ENCODE results near the gene GPBP1. TPM values are rescaled to one million over a fixed set of nuclear protein-coding genes. Genes with fewer than 3 reads are reported as not detected.

The GPBP1 gene
- total RNA-seq, 1 experiment from 2014 or later = 112 TPM

DNA sequence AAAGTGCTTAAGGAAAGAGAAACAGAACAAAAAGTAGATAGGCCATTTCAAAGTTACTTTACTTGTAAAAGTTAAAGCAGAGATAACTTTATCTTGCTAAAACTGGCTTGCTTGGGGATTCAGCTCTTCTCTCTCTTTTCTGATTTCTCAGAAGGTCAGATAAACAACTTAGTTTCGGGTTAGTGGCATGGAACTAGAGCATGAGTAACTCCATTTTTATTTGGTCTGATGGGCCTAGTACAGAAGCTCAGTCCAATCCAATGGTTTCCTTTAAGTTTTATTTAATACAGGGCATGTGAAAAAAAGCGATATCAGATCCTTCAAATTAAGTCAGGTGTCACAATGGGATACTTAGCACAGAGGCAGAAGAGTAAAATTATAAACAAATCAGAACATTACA, 18.8 kb upstream of the GPBP1 start:
- no peak overlapping the region for H3K9ac ChIP-seq (ENCODE audit: extremely low read depth, insufficient read length, low read length)
- H3K27ac ChIP-seq (ENCODE audit: insufficient read length, low read depth, low read length) = no peak overlapping the region
- no peak overlapping the region for H3K56ac ChIP-seq (ENCODE audit: insufficient read length, low read depth, low read length)
- no peak overlapping the region for H2BK20ac ChIP-seq (ENCODE audit: low read depth, low read length, poor library complexity, severe bottlenecking)
- no peaks in the 10 kb centered on the region for H3K4me1 ChIP-seq (ENCODE audit: insufficient read depth, low read length)
- H2BK120ac ChIP-seq (ENCODE audit: low read depth, low read length, poor library complexity, severe bottlenecking) = no peak overlapping the region
- no peaks in the 10 kb centered on the region for H3K79me2 ChIP-seq (ENCODE audit: insufficient read depth, low read length)
- H2BK5ac ChIP-seq (ENCODE audit: insufficient read length, low read length) = no peak overlapping the region
- H3K79me1 ChIP-seq (ENCODE audit: insufficient read depth, low read depth, low read length, poor library complexity, severe bottlenecking) = no peaks in the 10 kb centered on the region
- Mint-ChIP-seq H3K4me1 (peaks cover 3 to 5% of the 10 kb centered on the region in 2 experiments; a peak in 3 of 4 replicates), H3K27ac (no peak overlapping the region), H3K36me3 (ENCODE audit: insufficient read depth in 1 of 3, low read depth in 3 of 3) (peaks cover 0 to 4% (median 2%) of the 10 kb centered on the region in 3 experiments; a peak in 2 of 7 replicates), H3K9me3 (peaks cover 3 to 11% of the 10 kb centered on the region in 2 experiments), H3K4me3 (no peak overlapping the region), H3K27me3 (ENCODE audit: low read depth) (no peaks in the 10 kb centered on the region; the same call in 1 of the 2 replicates)
- no peak overlapping the region for H4K5ac ChIP-seq (ENCODE audit: insufficient read length, low read depth, low read length)
- H3K27me3 ChIP-seq (ENCODE audit: insufficient read depth, low read length) = no peaks in the 10 kb centered on the region
- H3K18ac ChIP-seq (ENCODE audit: insufficient read length, low read depth, low read length) = no peak overlapping the region
- H2BK12ac ChIP-seq (ENCODE audit: insufficient read length, low read depth, low read length) = no peak overlapping the region
- no peak overlapping the region for H3K4me2 ChIP-seq (ENCODE audit: insufficient read depth, insufficient read length, low read length)
- H3K9me3 ChIP-seq (ENCODE audit: control insufficient read depth, low read depth, low read length) = no peaks in the 10 kb centered on the region
- no peak overlapping the region for H2BK15ac ChIP-seq (ENCODE audit: low read depth, low read length)
- no peaks in the 10 kb centered on the region for H4K20me1 ChIP-seq (ENCODE audit: control insufficient read depth, insufficient read depth, insufficient read length)
- TF ChIP-seq, protein P1, sequence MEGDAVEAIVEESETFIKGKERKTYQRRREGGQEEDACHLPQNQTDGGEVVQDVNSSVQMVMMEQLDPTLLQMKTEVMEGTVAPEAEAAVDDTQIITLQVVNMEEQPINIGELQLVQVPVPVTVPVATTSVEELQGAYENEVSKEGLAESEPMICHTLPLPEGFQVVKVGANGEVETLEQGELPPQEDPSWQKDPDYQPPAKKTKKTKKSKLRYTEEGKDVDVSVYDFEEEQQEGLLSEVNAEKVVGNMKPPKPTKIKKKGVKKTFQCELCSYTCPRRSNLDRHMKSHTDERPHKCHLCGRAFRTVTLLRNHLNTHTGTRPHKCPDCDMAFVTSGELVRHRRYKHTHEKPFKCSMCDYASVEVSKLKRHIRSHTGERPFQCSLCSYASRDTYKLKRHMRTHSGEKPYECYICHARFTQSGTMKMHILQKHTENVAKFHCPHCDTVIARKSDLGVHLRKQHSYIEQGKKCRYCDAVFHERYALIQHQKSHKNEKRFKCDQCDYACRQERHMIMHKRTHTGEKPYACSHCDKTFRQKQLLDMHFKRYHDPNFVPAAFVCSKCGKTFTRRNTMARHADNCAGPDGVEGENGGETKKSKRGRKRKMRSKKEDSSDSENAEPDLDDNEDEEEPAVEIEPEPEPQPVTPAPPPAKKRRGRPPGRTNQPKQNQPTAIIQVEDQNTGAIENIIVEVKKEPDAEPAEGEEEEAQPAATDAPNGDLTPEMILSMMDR (conservative IDR thresholded peaks at IDR 0.05) = no peak
- H3K14ac ChIP-seq (ENCODE audit: insufficient read depth, low read length) = no peak overlapping the region
- no peak overlapping the region for H3K23ac ChIP-seq (ENCODE audit: insufficient read length, low read depth, low read length)
- H4K91ac ChIP-seq (ENCODE audit: insufficient read length, low read depth, low read length) = no peak overlapping the region
- H4K8ac ChIP-seq (replicated peaks; ENCODE audit: insufficient read length, low read depth, low read length) = no peak overlapping the region
- no peak overlapping the region for H2AK5ac ChIP-seq (ENCODE audit: insufficient read length, low read length)
- no peak overlapping the region for H3K4ac ChIP-seq (ENCODE audit: low read depth, low read length)
- no CpG with 5 or more reads among the region's 2 CpGs for WGBS (ENCODE audit: extremely low coverage, insufficient read length, low lambda C conversion rate)
- DNase-seq = no peak
- no peak overlapping the region for H3T11ph ChIP-seq (ENCODE audit: low read length)
- no peak overlapping the region for H2AFZ ChIP-seq (ENCODE audit: low read length)
- H3K23me2 ChIP-seq (ENCODE audit: insufficient read length, low read depth, low read length, poor library complexity, severe bottlenecking) = no peaks in the 10 kb centered on the region
